Kidney (tissue), 14 donors: ENCODE results near the gene ESRRG. TPM values are rescaled to one million over a fixed set of nuclear protein-coding genes. Genes with fewer than 3 reads are reported as not detected.

Experiments
- DNase-seq, 5 donors: peaks; one replicate each; pipeline ENCODE4 v3.0.0-alpha.2; 2013 to 2020
- FAIRE-seq: peaks from 2 replicates; lab custom pipeline; 2012; peaks lifted over from hg19 to GRCh38; lab: Jason Lieb, UNC
- H3K27ac ChIP-seq, 2 donors: one replicate each; pipeline ENCODE4 v1.7.0; 2013; ENCODE audit warnings: low read depth in 2 of 2, low read length in 2 of 2, inconsistent platforms in 1 of 2
- H3K27me3 ChIP-seq: one replicate; pipeline ENCODE4 v1.7.1; 2013; ENCODE audit warnings: low read length, inconsistent platforms; ENCODE audit not compliant: control insufficient read depth, insufficient read depth
- H3K36me3 ChIP-seq, 3 donors: one replicate each; pipeline versions ENCODE4 v1.7.0 to v1.7.1; 2013; ENCODE audit warnings: low read length in 3 of 3, control low read depth in 1 of 3, inconsistent platforms in 1 of 3; ENCODE audit not compliant: insufficient read depth in 3 of 3, control insufficient read depth in 2 of 3
- H3K4me1 ChIP-seq, 3 donors: one replicate each; pipeline versions ENCODE4 v1.7.0 to v1.7.1; 2013; ENCODE audit warnings: low read length in 3 of 3, inconsistent platforms in 1 of 3, low read depth in 1 of 3; ENCODE audit not compliant: control insufficient read depth in 2 of 3, insufficient read depth in 2 of 3
- H3K4me3 ChIP-seq, 3 donors: one replicate each; pipeline versions ENCODE4 v1.7.0 to v1.8.1; 2013; ENCODE audit warnings: low read length in 3 of 3, control low read depth in 1 of 3, inconsistent platforms in 1 of 3
- H3K9ac ChIP-seq, 3 donors: one replicate each; pipeline versions ENCODE4 v1.7.0 to v1.7.1; 2013; ENCODE audit warnings: low read length in 3 of 3, control low read depth in 1 of 3, inconsistent platforms in 1 of 3
- H3K9me3 ChIP-seq, 3 donors: one replicate each; pipeline versions ENCODE4 v1.7.0 to v1.7.1; 2013; ENCODE audit warnings: low read length in 3 of 3, control low read depth in 1 of 3, inconsistent platforms in 1 of 3; ENCODE audit not compliant: control insufficient read depth in 2 of 3, insufficient read depth in 1 of 3
- intact Hi-C: fragments of 100-400 bp; cut with DNase I; formaldehyde crosslinking; loops from one replicate; pipeline ENCODE4 v1.11.1; 2022
- polyA plus RNA-seq: library from polyadenylated mRNA; stranded (reverse); fragments of 350-450 nt; fragmentation: Illumina TruSeq; extraction: RNeasy Lipid Tissue Mini Kit (QIAGEN cat#74804); gene quantifications from one replicate; pipeline ENCODE4 v1.2.3, GENCODE V29; 2014; ENCODE audit warnings: low read depth, low replicate concordance; ENCODE audit not compliant: insufficient read depth
- total RNA-seq: library from RNA; stranded (reverse); fragmentation: NEBNext Ultra II Directional; extraction: Animal tissue kit (Norgen Biotek cat#: 25700); gene quantifications from one replicate; pipeline ENCODE4 v1.2.1, GENCODE V29; 2021
- TF ChIP-seq, protein P1 (sequence below): IDR thresholded peaks from 3 replicates; pipeline ENCODE4 v1.5.1; 2012; ENCODE audit warnings: mild to moderate bottlenecking, moderate library complexity, borderline replicate concordance; ENCODE audit not compliant: insufficient read depth; ENCODE audit errors: extremely low read depth
- donor health status: control.
- donor health status: control.
- donor health status: control.
- donor health status: control.
- donor health status: control.
- donor health status: DM: yes; HTN: yes; CAD: no.
- donor health status: Normal renal cell carcinoma (clear cell type).

ESRRG gene
- total and polyA plus RNA-seq, 2 donors from 2014 or later: 11.9 to 25.3 TPM

DNA sequence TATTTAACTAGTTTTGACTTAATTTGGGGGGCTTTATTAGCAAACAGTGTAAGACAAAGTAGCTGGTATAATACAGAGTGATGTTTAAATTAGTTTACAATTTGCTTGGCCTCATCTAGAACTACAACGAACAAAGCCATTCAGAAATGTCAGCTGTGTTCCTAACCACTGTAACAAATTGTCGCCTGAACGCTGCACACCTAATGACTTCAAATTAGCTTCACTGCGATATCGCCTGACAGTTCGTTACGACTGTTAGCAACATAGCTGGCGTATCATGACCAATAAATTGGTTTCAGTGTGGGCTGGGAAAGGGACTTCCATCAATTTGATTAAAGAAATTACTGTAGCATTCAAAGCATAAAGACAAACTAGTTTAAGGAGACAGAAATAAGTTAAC is 160.1 kb downstream of the ESRRG start:
- intact Hi-C loops: no loop called here
- TF ChIP-seq, protein P1, sequence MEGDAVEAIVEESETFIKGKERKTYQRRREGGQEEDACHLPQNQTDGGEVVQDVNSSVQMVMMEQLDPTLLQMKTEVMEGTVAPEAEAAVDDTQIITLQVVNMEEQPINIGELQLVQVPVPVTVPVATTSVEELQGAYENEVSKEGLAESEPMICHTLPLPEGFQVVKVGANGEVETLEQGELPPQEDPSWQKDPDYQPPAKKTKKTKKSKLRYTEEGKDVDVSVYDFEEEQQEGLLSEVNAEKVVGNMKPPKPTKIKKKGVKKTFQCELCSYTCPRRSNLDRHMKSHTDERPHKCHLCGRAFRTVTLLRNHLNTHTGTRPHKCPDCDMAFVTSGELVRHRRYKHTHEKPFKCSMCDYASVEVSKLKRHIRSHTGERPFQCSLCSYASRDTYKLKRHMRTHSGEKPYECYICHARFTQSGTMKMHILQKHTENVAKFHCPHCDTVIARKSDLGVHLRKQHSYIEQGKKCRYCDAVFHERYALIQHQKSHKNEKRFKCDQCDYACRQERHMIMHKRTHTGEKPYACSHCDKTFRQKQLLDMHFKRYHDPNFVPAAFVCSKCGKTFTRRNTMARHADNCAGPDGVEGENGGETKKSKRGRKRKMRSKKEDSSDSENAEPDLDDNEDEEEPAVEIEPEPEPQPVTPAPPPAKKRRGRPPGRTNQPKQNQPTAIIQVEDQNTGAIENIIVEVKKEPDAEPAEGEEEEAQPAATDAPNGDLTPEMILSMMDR: no peak
- no peak overlapping the region for H3K9ac ChIP-seq
- no peaks in the 10 kb centered on the region for H3K27me3 ChIP-seq
- DNase-seq (no peak), FAIRE-seq (no peak)
- H3K36me3 ChIP-seq: peaks cover 0 to 3% (median 0%) of the 10 kb centered on the region in 3 donors
- no peaks in the 10 kb centered on the region for H3K9me3 ChIP-seq
- H3K4me1 ChIP-seq: no peaks in the 10 kb centered on the region
- no peak overlapping the region for H3K4me3 ChIP-seq
- H3K27ac ChIP-seq: no peak overlapping the region

DNA sequence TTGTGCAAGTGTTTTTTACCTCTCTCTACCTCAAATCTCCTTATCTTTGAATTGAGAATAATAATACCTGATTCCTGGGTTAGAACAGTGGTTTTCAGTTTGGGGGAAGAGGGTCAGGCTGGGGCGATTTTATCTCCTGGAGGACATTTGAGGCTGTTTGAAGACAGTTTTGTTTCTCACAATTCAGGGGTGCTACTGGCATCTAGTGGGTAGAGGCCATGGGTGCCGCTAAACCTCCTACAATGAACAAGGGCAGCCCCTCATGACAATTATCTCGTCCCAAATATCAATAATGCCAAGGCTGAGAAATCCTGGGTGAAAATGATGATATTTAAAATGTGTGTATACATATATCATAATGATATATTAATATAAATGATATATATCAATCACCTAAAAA is 160.8 kb downstream of the ESRRG start:
- DNase-seq: no peak
- H3K27me3 ChIP-seq: no peaks in the 10 kb centered on the region
- no peak overlapping the region for H3K9ac ChIP-seq
- H3K27ac ChIP-seq: no peak overlapping the region
- H3K36me3 ChIP-seq: no peaks in the 10 kb centered on the region
- H3K4me1 ChIP-seq: no peaks in the 10 kb centered on the region
- intact Hi-C loops: no loop called here
- no peak overlapping the region for H3K4me3 ChIP-seq
- TF ChIP-seq, protein P1: no peak
- no peaks in the 10 kb centered on the region for H3K9me3 ChIP-seq
- FAIRE-seq: no peak

DNA sequence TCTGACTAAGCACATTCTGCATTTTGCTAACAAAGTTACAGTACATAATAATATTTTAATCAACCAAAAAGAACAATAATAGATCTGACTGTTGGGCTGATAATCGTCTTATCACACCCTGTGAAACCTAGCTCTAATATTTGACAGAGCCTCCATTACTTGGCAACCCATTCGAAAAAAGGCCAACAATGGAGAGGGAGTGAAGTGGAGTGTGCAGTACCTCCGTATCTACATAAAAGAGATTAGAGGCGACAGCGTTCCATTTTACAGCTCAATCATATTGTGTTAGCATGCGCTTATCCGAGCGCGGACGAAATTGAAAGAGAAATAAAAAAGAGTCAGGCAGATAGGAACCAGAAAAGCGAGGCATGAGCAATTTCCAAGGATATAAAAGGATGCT is 162.7 kb downstream of the ESRRG start:
- no peak overlapping the region for H3K27ac ChIP-seq
- FAIRE-seq (no peak), DNase-seq (no peak)
- TF ChIP-seq, protein P1: no peak
- no peak overlapping the region for H3K9ac ChIP-seq
- no peaks in the 10 kb centered on the region for H3K27me3 ChIP-seq
- no peaks in the 10 kb centered on the region for H3K9me3 ChIP-seq
- intact Hi-C loops: no loop called here
- H3K36me3 ChIP-seq: no peaks in the 10 kb centered on the region
- peaks cover 0 to 2% (median 0%) of the 10 kb centered on the region in 3 donors for H3K4me1 ChIP-seq
- no peak overlapping the region for H3K4me3 ChIP-seq

DNA sequence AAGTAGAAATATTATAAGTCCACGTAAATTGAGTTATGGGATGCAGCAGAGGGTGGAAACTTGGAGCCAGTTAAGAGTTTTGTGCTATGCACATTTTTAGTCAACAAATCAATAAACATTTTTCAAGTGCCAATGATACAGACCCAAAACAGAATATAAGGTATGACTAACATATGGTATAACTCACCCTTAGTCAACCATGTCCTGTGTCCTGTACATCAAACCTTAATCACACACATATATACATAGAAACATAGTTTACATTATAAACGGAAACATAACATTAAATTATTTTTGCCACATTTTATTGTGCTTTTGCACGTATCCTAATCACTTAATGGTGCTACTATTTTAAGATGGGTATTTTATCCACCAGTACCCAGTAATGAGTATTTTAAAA is 163.9 kb downstream of the ESRRG start:
- TF ChIP-seq, protein P1: no peak
- Histone ChIP-seq H3K27me3 (no peaks in the 10 kb centered on the region), H3K36me3 (no peaks in the 10 kb centered on the region), H3K4me3 (no peak overlapping the region), H3K9ac (no peak overlapping the region), H3K27ac (no peak overlapping the region), H3K4me1 (peaks cover 0 to 4% (median 0%) of the 10 kb centered on the region in 3 donors), H3K9me3 (no peaks in the 10 kb centered on the region)
- intact Hi-C loops: no loop called here
- no peak for DNase-seq
- FAIRE-seq: no peak
